HCT116 (cell line): ENCODE data around the gene ABCC8.

ENCODE experiments used
- EGR1 ChIP-seq: IDR thresholded peaks from 2 replicates; pipeline ENCODE4 v1.6.1; 2012; ENCODE audit warnings: low read depth
- EZH2 ChIP-seq: fragments of 200-600 bp; sonication (generic); IDR thresholded peaks from 2 replicates; pipeline ENCODE4 v1.6.1; 2017; ENCODE audit warnings: antibody characterized with exemption, mixed run types
- POLR2A ChIP-seq: IDR thresholded peaks from 2 replicates; pipeline ENCODE4 v1.7.0; 2011; ENCODE audit warnings: borderline replicate concordance; ENCODE audit not compliant: insufficient read depth, insufficient read length; ENCODE audit errors: extremely low read depth
- POLR2AphosphoS5 ChIP-seq: IDR thresholded peaks from 2 replicates; pipeline ENCODE4 v1.6.1; 2011; ENCODE audit warnings: mild to moderate bottlenecking, low read depth, low read length, moderate library complexity
- SIN3A ChIP-seq: IDR thresholded peaks from 2 replicates; pipeline ENCODE4 v1.6.1; 2012; ENCODE audit warnings: low read depth
- YY1 ChIP-seq: IDR thresholded peaks from 2 replicates; pipeline ENCODE4 v1.6.1; 2011; ENCODE audit warnings: low read length, low read depth, moderate library complexity, mild to moderate bottlenecking; ENCODE audit not compliant: insufficient replicate concordance; ENCODE audit errors: extremely low read depth
- ZNF274 ChIP-seq: fragments of 200-500 bp; sonication (Bioruptor generic); IDR thresholded peaks from 2 replicates; pipeline ENCODE4 v1.6.1; 2014; ENCODE audit warnings: mild to moderate bottlenecking, low read depth, low read length, inconsistent platforms
- TF ChIP-seq, protein P1 (sequence below), 3 experiments: fragments of 200-600 bp in 1 of 3; sonication (generic) in 1 of 3; IDR thresholded peaks in 2 of 3; conservative IDR thresholded peaks in 1 of 3; 2 replicates each; pipeline ENCODE4 v1.5.1; 2012 to 2017; ENCODE audit warnings: low read depth in 2 of 3, low read length in 2 of 3, antibody characterized with exemption in 1 of 3, borderline replicate concordance in 1 of 3, control low read depth in 1 of 3, mild to moderate bottlenecking in 1 of 3, mixed read lengths in 1 of 3, mixed run types in 1 of 3, moderate library complexity in 1 of 3; ENCODE audit not compliant: insufficient read depth in 1 of 3
- TF ChIP-seq, protein P2 (sequence below): IDR thresholded peaks from 2 replicates; pipeline ENCODE4 v1.6.1; 2011; ENCODE audit warnings: mild to moderate bottlenecking, low read length, moderate library complexity; ENCODE audit not compliant: insufficient replicate concordance; ENCODE audit errors: extremely low read depth
- TF ChIP-seq, protein P3 (sequence below): IDR thresholded peaks from 2 replicates; pipeline ENCODE4 v1.6.1; 2012
- TF ChIP-seq, protein P4 (sequence below): IDR thresholded peaks from 2 replicates; pipeline ENCODE4 v1.6.1; 2012; ENCODE audit warnings: low read depth

DNA sequence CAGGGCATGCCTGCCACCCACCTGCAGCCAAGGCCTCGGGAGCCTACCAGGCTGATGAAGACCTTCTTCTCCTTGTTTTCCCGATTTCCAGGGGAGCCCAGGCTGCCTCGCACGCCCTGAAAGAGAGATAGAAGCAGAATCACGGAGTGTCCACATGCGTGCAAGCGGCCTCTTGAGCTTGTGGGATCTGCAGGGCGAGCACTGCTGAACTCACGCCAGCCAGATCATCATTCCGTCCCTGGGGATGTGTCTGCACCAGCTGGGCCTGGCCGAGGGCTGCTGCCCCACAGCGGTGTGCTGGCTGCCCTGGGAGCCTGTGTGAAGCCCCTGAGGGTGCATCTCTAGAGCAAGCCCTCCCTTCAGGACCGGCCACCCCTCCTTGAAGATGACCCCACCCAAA is 49.7 kb upstream of the ABCC8 start:
- TF ChIP-seq, protein P1, sequence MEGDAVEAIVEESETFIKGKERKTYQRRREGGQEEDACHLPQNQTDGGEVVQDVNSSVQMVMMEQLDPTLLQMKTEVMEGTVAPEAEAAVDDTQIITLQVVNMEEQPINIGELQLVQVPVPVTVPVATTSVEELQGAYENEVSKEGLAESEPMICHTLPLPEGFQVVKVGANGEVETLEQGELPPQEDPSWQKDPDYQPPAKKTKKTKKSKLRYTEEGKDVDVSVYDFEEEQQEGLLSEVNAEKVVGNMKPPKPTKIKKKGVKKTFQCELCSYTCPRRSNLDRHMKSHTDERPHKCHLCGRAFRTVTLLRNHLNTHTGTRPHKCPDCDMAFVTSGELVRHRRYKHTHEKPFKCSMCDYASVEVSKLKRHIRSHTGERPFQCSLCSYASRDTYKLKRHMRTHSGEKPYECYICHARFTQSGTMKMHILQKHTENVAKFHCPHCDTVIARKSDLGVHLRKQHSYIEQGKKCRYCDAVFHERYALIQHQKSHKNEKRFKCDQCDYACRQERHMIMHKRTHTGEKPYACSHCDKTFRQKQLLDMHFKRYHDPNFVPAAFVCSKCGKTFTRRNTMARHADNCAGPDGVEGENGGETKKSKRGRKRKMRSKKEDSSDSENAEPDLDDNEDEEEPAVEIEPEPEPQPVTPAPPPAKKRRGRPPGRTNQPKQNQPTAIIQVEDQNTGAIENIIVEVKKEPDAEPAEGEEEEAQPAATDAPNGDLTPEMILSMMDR (IDR thresholded peaks at IDR 0.05 in 2 of 3, conservative IDR thresholded peaks at IDR 0.05 in 1 of 3; ENCODE audit: borderline replicate concordance in 1 of 3, insufficient read depth in 1 of 3, low read depth in 2 of 3, low read length in 2 of 3) = no peak
- TF ChIP-seq POLR2A (no peak), EZH2 (no peak), POLR2AphosphoS5 (no peak), ZNF274 (no peak), YY1 (no peak), SIN3A (no peak), EGR1 (no peak)
- TF ChIP-seq, protein P2, sequence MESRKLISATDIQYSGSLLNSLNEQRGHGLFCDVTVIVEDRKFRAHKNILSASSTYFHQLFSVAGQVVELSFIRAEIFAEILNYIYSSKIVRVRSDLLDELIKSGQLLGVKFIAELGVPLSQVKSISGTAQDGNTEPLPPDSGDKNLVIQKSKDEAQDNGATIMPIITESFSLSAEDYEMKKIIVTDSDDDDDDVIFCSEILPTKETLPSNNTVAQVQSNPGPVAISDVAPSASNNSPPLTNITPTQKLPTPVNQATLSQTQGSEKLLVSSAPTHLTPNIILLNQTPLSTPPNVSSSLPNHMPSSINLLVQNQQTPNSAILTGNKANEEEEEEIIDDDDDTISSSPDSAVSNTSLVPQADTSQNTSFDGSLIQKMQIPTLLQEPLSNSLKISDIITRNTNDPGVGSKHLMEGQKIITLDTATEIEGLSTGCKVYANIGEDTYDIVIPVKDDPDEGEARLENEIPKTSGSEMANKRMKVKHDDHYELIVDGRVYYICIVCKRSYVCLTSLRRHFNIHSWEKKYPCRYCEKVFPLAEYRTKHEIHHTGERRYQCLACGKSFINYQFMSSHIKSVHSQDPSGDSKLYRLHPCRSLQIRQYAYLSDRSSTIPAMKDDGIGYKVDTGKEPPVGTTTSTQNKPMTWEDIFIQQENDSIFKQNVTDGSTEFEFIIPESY = no peak
- TF ChIP-seq, protein P3, sequence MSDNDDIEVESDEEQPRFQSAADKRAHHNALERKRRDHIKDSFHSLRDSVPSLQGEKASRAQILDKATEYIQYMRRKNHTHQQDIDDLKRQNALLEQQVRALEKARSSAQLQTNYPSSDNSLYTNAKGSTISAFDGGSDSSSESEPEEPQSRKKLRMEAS = no peak
- TF ChIP-seq, protein P4, sequence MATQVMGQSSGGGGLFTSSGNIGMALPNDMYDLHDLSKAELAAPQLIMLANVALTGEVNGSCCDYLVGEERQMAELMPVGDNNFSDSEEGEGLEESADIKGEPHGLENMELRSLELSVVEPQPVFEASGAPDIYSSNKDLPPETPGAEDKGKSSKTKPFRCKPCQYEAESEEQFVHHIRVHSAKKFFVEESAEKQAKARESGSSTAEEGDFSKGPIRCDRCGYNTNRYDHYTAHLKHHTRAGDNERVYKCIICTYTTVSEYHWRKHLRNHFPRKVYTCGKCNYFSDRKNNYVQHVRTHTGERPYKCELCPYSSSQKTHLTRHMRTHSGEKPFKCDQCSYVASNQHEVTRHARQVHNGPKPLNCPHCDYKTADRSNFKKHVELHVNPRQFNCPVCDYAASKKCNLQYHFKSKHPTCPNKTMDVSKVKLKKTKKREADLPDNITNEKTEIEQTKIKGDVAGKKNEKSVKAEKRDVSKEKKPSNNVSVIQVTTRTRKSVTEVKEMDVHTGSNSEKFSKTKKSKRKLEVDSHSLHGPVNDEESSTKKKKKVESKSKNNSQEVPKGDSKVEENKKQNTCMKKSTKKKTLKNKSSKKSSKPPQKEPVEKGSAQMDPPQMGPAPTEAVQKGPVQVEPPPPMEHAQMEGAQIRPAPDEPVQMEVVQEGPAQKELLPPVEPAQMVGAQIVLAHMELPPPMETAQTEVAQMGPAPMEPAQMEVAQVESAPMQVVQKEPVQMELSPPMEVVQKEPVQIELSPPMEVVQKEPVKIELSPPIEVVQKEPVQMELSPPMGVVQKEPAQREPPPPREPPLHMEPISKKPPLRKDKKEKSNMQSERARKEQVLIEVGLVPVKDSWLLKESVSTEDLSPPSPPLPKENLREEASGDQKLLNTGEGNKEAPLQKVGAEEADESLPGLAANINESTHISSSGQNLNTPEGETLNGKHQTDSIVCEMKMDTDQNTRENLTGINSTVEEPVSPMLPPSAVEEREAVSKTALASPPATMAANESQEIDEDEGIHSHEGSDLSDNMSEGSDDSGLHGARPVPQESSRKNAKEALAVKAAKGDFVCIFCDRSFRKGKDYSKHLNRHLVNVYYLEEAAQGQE = no peak
